Kidney epithelial cell (primary cell): Measurements from ENCODE around the gene DAP3. TPM values are rescaled to one million over a fixed set of nuclear protein-coding genes. Genes with fewer than 3 reads are reported as not detected.
A peak's percentile ranks its signal among the peaks of the same experiment; 100 is the strongest.
"Not testable (repeated sequence)": the region's sequence is repeated elsewhere in the genome, so short reads cannot be mapped to it uniquely, and the experiment has no call there.

ENCODE experiments used
- DNase-seq: peaks from one replicate; pipeline ENCODE4 v3.0.0-alpha.2; 2010; ENCODE audit warnings: low read depth
- H3K27me3 ChIP-seq: 2 replicates; pipeline ENCODE4 v1.6.0; 2011; ENCODE audit warnings: low read length; ENCODE audit not compliant: control insufficient read depth, insufficient read depth
- H3K36me3 ChIP-seq: 2 replicates; pipeline ENCODE4 v1.5.1; 2011; ENCODE audit warnings: low read length; ENCODE audit not compliant: control insufficient read depth, insufficient read depth
- H3K4me3 ChIP-seq: 2 replicates; pipeline ENCODE4 v1.5.1; 2011; ENCODE audit warnings: low read depth, mild to moderate bottlenecking, control low read depth, low read length
- CTCF ChIP-seq: IDR thresholded peaks from 2 replicates; pipeline ENCODE4 v1.5.1; 2011; ENCODE audit warnings: mild to moderate bottlenecking, moderate library complexity, low read length, control low read depth, inconsistent platforms; ENCODE audit not compliant: insufficient read depth, poor library complexity, severe bottlenecking
- total RNA-seq: library from RNA; depleted of rRNA; stranded (reverse); fragments of >200 nt; gene quantifications from 2 replicates; pipeline ENCODE4 v1.2.3, GENCODE V29; 2015

The DAP3 gene
- total RNA-seq, 1 donor from 2014 or later = 134 TPM

GRCh38 chr1:155759966-155760630 lies 71.2 kb downstream of the DAP3 start:
- DNase-seq = no peak
- Histone ChIP-seq H3K27me3 (no peaks in the 10 kb centered on the region), H3K4me3 (no peak overlapping the region), H3K36me3 (peaks cover 5% of the 10 kb centered on the region)
- no peak for TF ChIP-seq CTCF

GRCh38 chr1:155760751-155761475 lies 72.0 kb downstream of the DAP3 start:
- DNase-seq = no peak
- Histone ChIP-seq H3K27me3 (no peaks in the 10 kb centered on the region), H3K4me3 (no peak overlapping the region), H3K36me3 (peaks cover 6% of the 10 kb centered on the region)
- TF ChIP-seq CTCF = no peak

- no peak for DNase-seq
- H3K27me3 ChIP-seq = no peaks in the 10 kb centered on the region
- TF ChIP-seq CTCF = no peak
- no peak overlapping the region for H3K4me3 ChIP-seq
- H3K36me3 ChIP-seq = peaks cover 6% of the 10 kb centered on the region
Observed at GRCh38 chr1:155761736-155762405, 73.0 kb downstream of the DAP3 start.

GRCh38 chr1:155763090-155763815 lies 74.4 kb downstream of the DAP3 start:
- not testable (repeated sequence) for H3K27me3 ChIP-seq, H3K4me3 ChIP-seq, H3K36me3 ChIP-seq
- peak; percentile 42 for DNase-seq

GRCh38 chr1:155763989-155764388 lies 75.1 kb downstream of the DAP3 start:
- DNase-seq, H3K36me3 ChIP-seq, H3K27me3 ChIP-seq, H3K4me3 ChIP-seq: not testable (repeated sequence)

- H3K4me3 ChIP-seq, H3K27me3 ChIP-seq, DNase-seq, H3K36me3 ChIP-seq: not testable (repeated sequence)
Observed at GRCh38 chr1:155767399-155767989, 78.6 kb downstream of the DAP3 start.

GRCh38 chr1:155769257-155769656 lies 80.4 kb downstream of the DAP3 start:
- no peak for TF ChIP-seq CTCF
- no peak for DNase-seq
- peaks cover 1% of the 10 kb centered on the region for H3K36me3 ChIP-seq
- no peaks in the 10 kb centered on the region for H3K27me3 ChIP-seq
- no peak overlapping the region for H3K4me3 ChIP-seq
